Measurements from ENCODE around the gene SH3BGRL2.
A peak's percentile ranks its signal among the peaks of the same experiment; 100 is the strongest.

The SH3BGRL2 gene

DNA sequence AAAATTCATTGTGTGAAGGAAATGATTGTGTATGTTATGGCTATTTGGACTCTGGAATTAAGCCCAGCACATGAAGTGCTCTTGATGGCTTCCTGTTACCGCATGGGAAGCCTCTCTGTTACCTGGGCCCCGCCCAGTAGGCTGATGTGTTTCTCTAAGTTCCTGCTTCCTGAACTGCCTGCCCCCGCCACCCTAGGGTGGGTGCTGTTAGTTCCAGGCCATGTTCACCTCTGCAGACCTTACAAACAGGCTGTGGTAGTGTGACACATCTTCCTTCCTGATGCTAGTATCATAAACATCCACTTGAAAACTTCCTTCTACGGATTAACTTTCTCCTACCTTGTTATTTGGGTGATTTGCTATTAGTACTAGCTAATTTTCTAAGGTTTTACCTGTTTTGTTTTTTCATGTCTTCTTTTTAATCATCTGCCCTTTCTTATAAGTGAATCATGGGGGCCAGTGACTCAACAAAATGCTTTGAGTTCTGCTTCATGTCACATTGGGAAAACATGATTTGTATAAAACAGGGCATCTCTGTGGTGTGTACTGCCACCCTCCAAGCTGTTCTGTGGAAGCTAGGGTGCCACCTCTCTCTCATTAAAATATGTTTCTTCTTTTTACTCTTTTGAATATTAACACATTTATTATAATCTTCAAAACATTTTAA, 40.6 kb downstream of the SH3BGRL2 start:
- Histone ChIP-seq H3K4me1 (ENCODE audit: low read length) (no peaks in the 10 kb centered on the region), H3K9ac (ENCODE audit: low read length) (no peak overlapping the region), H2AFZ (ENCODE audit: low read length) (no peak overlapping the region), H4K20me1 (ENCODE audit: insufficient read depth, low read length) (no peaks in the 10 kb centered on the region), H3F3A (ENCODE audit: insufficient read depth, low read length) (no peaks in the 10 kb centered on the region), H3K4me2 (ENCODE audit: low read depth, low read length) (no peak overlapping the region), H3K79me2 (ENCODE audit: low read length) (no peaks in the 10 kb centered on the region), H3K9me2 (replicated peaks; ENCODE audit: insufficient read depth, low read length) (no peaks in the 10 kb centered on the region), H3K27ac (ENCODE audit: low read length) (no peak overlapping the region), H3K27me3 (replicated peaks; ENCODE audit: insufficient read depth, low read length) (no peaks in the 10 kb centered on the region), H3K4me3 (ENCODE audit: low read length) (no peak overlapping the region), H3K36me3 (replicated peaks; ENCODE audit: insufficient read depth, low read length) (no peaks in the 10 kb centered on the region), H3K9me3 (replicated peaks; ENCODE audit: insufficient read depth, low read length) (no peaks in the 10 kb centered on the region)
- DNase-seq: no peak
- TF ChIP-seq EZH2phosphoT487 (IDR thresholded peaks at IDR 0.05; ENCODE audit: low read length): no peak
- no peak for TF ChIP-seq CTCF (IDR thresholded peaks at IDR 0.05; ENCODE audit: low read length)
- TF ChIP-seq EZH2 (optimal IDR thresholded peaks at IDR 0.05; ENCODE audit: low read depth, low read length): no peak

DNA sequence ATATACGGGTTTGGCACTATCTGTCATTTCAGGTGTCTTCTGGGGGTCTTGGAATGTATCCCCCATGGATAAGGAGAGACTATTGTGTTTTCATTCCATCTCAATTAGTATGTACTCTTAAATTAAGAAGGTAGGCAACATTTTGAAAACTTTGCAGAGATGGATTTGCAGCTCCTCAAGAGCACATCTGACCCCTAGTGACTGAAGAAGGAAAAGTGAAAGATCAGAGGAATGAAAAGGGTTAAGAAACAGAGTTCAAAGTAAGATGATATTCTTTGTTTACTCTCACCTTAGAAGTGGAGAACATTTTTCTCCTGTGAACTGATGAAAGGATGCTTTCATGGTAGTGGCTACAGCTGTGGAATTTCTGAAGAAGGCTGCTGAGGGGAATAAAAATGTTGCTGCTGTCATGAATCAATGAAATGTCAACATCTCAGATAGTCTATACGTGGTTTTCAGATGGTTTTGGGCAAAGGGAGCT, 41.5 kb downstream of the SH3BGRL2 start:
- Histone ChIP-seq H3K9me3 (replicated peaks; ENCODE audit: insufficient read depth, low read length) (no peaks in the 10 kb centered on the region), H3K27ac (ENCODE audit: low read length) (no peak overlapping the region), H3K9me2 (replicated peaks; ENCODE audit: insufficient read depth, low read length) (no peaks in the 10 kb centered on the region), H3K36me3 (replicated peaks; ENCODE audit: insufficient read depth, low read length) (no peaks in the 10 kb centered on the region), H3K4me1 (ENCODE audit: low read length) (no peaks in the 10 kb centered on the region), H3K9ac (ENCODE audit: low read length) (no peak overlapping the region), H4K20me1 (ENCODE audit: insufficient read depth, low read length) (no peaks in the 10 kb centered on the region), H3K79me2 (ENCODE audit: low read length) (no peaks in the 10 kb centered on the region), H3K27me3 (replicated peaks; ENCODE audit: insufficient read depth, low read length) (no peaks in the 10 kb centered on the region), H3K4me3 (ENCODE audit: low read length) (no peak overlapping the region), H2AFZ (ENCODE audit: low read length) (no peak overlapping the region), H3F3A (ENCODE audit: insufficient read depth, low read length) (no peaks in the 10 kb centered on the region), H3K4me2 (ENCODE audit: low read depth, low read length) (no peak overlapping the region)
- peak; percentile 42 for DNase-seq
- TF ChIP-seq CTCF (IDR thresholded peaks at IDR 0.05; ENCODE audit: low read length): peak; percentile 64
- TF ChIP-seq EZH2 (optimal IDR thresholded peaks at IDR 0.05; ENCODE audit: low read depth, low read length): no peak

GRCh38 chr6:79673947-79674346, 42.8 kb downstream of the SH3BGRL2 start:
- H2AFZ ChIP-seq (ENCODE audit: low read length): no peak overlapping the region
- H3K4me2 ChIP-seq (ENCODE audit: low read depth, low read length): no peak overlapping the region
- H3K9me2 ChIP-seq (replicated peaks; ENCODE audit: insufficient read depth, low read length): no peaks in the 10 kb centered on the region
- H3K4me3 ChIP-seq (ENCODE audit: low read length): no peak overlapping the region
- no peak for DNase-seq
- H3K4me1 ChIP-seq (ENCODE audit: low read length): no peaks in the 10 kb centered on the region
- TF ChIP-seq EZH2 (optimal IDR thresholded peaks at IDR 0.05; ENCODE audit: low read depth, low read length) (no peak), CTCF (IDR thresholded peaks at IDR 0.05; ENCODE audit: low read length) (no peak), EZH2phosphoT487 (IDR thresholded peaks at IDR 0.05; ENCODE audit: low read length) (no peak)
- no peaks in the 10 kb centered on the region for H3K36me3 ChIP-seq (replicated peaks; ENCODE audit: insufficient read depth, low read length)
- H3K27me3 ChIP-seq (replicated peaks; ENCODE audit: insufficient read depth, low read length): no peaks in the 10 kb centered on the region
- H3K27ac ChIP-seq (ENCODE audit: low read length): no peak overlapping the region
- H4K20me1 ChIP-seq (ENCODE audit: insufficient read depth, low read length): no peaks in the 10 kb centered on the region
- no peaks in the 10 kb centered on the region for H3F3A ChIP-seq (ENCODE audit: insufficient read depth, low read length)
- H3K79me2 ChIP-seq (ENCODE audit: low read length): no peaks in the 10 kb centered on the region
- no peaks in the 10 kb centered on the region for H3K9me3 ChIP-seq (replicated peaks; ENCODE audit: insufficient read depth, low read length)
- H3K9ac ChIP-seq (ENCODE audit: low read length): no peak overlapping the region

Measured in MM.1S (cell line).